Mucosa of stomach (tissue), 1 donor: ENCODE results near the gene OR51B2.
"Not testable (repeated sequence)": the region's sequence is repeated elsewhere in the genome, so short reads cannot be mapped to it uniquely, and the experiment has no call there.

ENCODE experiments used
- H3K27me3 ChIP-seq: one replicate; pipeline ENCODE4 v1.7.0; 2013; ENCODE audit warnings: mild to moderate bottlenecking, low read length; ENCODE audit not compliant: control insufficient read depth, insufficient read depth
- H3K36me3 ChIP-seq: one replicate; pipeline ENCODE4 v1.7.0; 2013; ENCODE audit warnings: low read length; ENCODE audit not compliant: control insufficient read depth, insufficient read depth
- H3K4me1 ChIP-seq: one replicate; pipeline ENCODE4 v1.7.0; 2013; ENCODE audit warnings: mild to moderate bottlenecking, low read length; ENCODE audit not compliant: control insufficient read depth, insufficient read depth
- H3K4me3 ChIP-seq: one replicate; pipeline ENCODE4 v1.7.0; 2013; ENCODE audit warnings: low read length
- H3K9ac ChIP-seq: one replicate; pipeline ENCODE4 v1.7.0; 2013; ENCODE audit warnings: mild to moderate bottlenecking, low read length, moderate library complexity
- H3K9me3 ChIP-seq: one replicate; pipeline ENCODE4 v1.7.0; 2013; ENCODE audit warnings: mild to moderate bottlenecking, low read length, moderate library complexity; ENCODE audit not compliant: control insufficient read depth
- donor health status: Pancreatic carcinoma.

OR51B2 gene

GRCh38 chr11:5348551-5349194, 24.6 kb upstream of the OR51B2 start:
- H3K9ac ChIP-seq = no peak overlapping the region
- no peak overlapping the region for H3K4me3 ChIP-seq
- H3K36me3 ChIP-seq = no peaks in the 10 kb centered on the region

DNA sequence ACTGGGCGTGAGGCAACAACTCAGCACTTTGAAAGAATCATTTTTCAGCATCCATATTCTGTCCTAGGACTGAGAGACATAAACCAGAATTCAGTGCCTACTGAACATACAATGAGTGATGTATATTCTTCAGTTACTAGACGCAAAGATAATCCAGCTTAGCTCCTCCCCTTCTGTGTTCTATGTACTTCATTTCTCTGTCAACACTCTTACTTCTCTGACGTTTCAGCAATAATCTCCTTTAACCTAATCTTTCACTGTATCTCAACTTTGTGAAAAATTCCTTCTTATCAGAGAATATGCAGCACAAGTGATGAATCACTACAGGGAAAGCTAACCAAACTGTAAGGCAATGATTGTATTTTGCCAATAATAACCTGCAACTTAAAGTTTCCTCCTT, 21.7 kb upstream of the OR51B2 start:
- Histone ChIP-seq H3K4me1 (no peaks in the 10 kb centered on the region), H3K9me3 (no peaks in the 10 kb centered on the region), H3K27me3 (no peaks in the 10 kb centered on the region), H3K4me3 (no peak overlapping the region), H3K9ac (no peak overlapping the region), H3K36me3 (no peaks in the 10 kb centered on the region)

More at GRCh38 chr11:5348551-5349194, 24.6 kb upstream of the OR51B2 start:
- no peaks in the 10 kb centered on the region for H3K27me3 ChIP-seq
- H3K4me1 ChIP-seq = no peaks in the 10 kb centered on the region
- H3K9me3 ChIP-seq = no peaks in the 10 kb centered on the region

- no peaks in the 10 kb centered on the region for H3K4me1 ChIP-seq
- no peaks in the 10 kb centered on the region for H3K9me3 ChIP-seq
- H3K27me3 ChIP-seq = no peaks in the 10 kb centered on the region
- H3K36me3 ChIP-seq = no peaks in the 10 kb centered on the region
- no peak within 1 kb of the TSS for H3K4me3 ChIP-seq
- H3K9ac ChIP-seq = no peak within 1 kb of the TSS
Measured at GRCh38 chr11:5343474-5344335, 19.6 kb upstream of the OR51B2 start, which contains the start of gene OR51B5. TSS of gene OR51B5 (minus strand) at chr11:5343524. CDS start at chr11:5343524, 0 bp downstream.

GRCh38 chr11:5339771-5340322, 15.8 kb upstream of the OR51B2 start:
- Histone ChIP-seq H3K9me3 (no peaks in the 10 kb centered on the region), H3K27me3 (no peaks in the 10 kb centered on the region)

DNA sequence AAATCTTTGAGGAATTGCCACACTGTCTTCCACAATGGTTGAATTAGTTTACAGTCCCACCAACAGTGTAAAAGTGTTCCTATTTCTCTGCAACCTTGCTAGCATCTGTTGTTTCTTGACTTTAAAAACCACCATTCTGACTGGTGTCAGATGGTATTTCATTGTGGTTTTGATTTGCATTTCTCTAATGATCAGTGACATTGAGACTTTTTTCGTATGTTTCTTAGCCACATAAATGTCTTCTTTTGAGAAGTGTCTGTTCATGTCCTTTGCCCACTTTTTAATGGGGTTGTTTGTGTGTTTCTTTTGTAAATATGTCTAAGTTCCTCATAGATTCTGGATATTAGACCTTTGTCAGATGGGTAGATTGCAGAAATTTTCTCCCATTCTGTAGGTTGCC, 13.2 kb upstream of the OR51B2 start:
- not testable (repeated sequence) for H3K4me3 ChIP-seq, H3K36me3 ChIP-seq, H3K27me3 ChIP-seq, H3K9ac ChIP-seq, H3K4me1 ChIP-seq, H3K9me3 ChIP-seq

More at GRCh38 chr11:5339771-5340322, 15.8 kb upstream of the OR51B2 start:
- Histone ChIP-seq H3K4me1 (no peaks in the 10 kb centered on the region), H3K9ac (no peak overlapping the region), H3K36me3 (no peaks in the 10 kb centered on the region), H3K4me3 (no peak overlapping the region)

DNA sequence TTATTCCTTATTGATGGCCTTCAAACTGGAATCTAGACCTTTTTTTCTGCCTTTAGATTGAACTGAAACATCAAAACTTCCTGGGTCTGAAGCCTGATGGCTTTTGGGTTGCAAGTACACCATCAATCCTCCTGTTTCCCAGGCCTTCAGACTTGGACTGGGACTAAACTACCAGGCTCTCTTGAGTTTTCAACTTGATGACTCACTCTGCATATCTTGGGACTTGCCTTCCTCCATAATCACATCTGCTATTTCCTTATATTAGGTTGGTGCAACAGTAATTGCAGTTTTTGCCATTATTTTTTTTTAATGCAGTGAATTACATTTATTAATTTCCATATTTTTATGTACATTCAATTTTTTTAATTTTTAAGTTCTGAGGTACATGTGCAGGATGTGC, 12.2 kb upstream of the OR51B2 start:
- H3K27me3 ChIP-seq = no peaks in the 10 kb centered on the region
- no peak overlapping the region for H3K9ac ChIP-seq

GRCh38 chr11:5335170-5335569, 11.1 kb upstream of the OR51B2 start:
- Histone ChIP-seq H3K9ac (no peak overlapping the region), H3K36me3 (no peaks in the 10 kb centered on the region), H3K4me1 (no peaks in the 10 kb centered on the region), H3K4me3 (no peak overlapping the region), H3K27me3 (no peaks in the 10 kb centered on the region), H3K9me3 (no peaks in the 10 kb centered on the region)

More for the DNA sequence above, 12.2 kb upstream of the OR51B2 start:
- Histone ChIP-seq H3K36me3 (no peaks in the 10 kb centered on the region), H3K4me1 (no peaks in the 10 kb centered on the region), H3K9me3 (no peaks in the 10 kb centered on the region), H3K4me3 (no peak overlapping the region)

- Histone ChIP-seq H3K4me1 (no peaks in the 10 kb centered on the region), H3K9me3 (no peaks in the 10 kb centered on the region), H3K4me3 (no peak overlapping the region), H3K9ac (no peak overlapping the region), H3K27me3 (no peaks in the 10 kb centered on the region), H3K36me3 (no peaks in the 10 kb centered on the region)
Measured at GRCh38 chr11:5317292-5317691, 6.8 kb downstream of the OR51B2 start.

DNA sequence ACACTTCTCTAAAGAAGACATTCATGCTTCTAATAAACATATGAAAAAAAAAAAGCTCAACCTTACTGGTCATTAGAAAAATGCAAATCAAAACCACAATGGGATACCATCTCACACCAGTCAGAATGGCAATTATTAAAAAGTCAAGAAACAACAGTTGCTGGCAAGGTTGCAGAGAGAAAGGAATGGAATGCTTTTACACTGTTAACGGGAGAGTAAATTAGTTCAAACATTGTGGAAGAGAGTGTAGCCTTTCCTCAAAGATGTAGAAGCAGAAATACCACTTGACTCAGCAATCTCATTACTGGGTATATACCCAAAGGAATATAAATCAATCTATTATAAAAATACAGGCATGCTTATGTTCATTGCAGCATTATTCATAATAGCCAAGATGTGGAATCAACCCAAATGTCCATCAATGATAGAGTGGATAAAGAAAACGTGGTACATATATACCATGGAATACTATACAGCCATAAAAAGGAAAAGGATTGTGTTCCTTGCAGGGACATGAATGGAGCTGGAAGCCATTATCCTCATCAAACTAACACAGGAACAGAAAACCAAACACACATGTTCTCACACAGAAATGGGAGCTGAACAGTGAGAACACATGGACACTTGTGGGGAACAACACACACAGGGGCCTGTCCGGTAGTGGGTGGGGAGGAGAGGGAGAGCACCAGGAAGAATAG, 10.6 kb downstream of the OR51B2 start:
- not testable (repeated sequence) for H3K36me3 ChIP-seq, H3K4me3 ChIP-seq, H3K9ac ChIP-seq, H3K27me3 ChIP-seq, H3K9me3 ChIP-seq, H3K4me1 ChIP-seq

- Histone ChIP-seq H3K27me3 (no peaks in the 10 kb centered on the region), H3K9me3 (no peaks in the 10 kb centered on the region), H3K9ac (no peak overlapping the region), H3K36me3 (no peaks in the 10 kb centered on the region), H3K4me3 (no peak overlapping the region), H3K4me1 (no peaks in the 10 kb centered on the region)
Measured at GRCh38 chr11:5310423-5310822, 13.7 kb downstream of the OR51B2 start.

DNA sequence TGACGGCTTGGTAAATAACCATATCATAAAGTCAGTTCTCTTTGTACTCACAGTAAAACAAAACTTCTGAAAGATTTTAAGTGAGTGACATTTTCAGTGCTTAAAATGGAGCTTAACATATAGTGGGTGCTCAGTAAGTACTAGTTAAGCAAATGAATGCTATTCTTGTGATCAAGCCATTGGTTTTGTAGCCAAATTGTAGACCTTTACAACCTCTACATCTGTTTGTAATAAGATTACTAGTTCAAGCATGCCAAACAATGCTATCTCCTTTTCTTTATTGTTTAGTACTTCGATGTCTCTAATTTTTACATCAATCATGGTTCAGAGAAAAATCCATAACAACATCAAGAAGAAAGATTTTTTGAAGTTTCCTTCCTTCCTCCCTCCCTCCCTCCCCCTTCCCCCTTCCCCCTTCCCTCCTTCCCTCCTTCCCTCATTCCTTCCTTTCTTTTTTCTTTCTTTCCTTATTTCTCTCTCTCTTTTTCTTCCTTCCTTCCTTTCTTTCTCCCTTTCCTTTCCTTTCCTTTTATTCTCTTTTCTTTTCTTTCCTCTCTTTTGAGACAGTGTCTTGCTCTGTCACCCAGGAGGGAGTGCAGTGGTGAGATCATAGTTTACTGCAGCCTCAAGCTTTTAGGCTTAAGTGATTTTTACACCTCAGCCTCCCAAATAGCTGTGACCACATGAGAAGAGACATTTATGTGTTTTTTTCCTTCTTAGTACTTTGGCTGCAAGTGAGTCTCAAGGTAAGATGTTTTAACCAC, 16.7 kb downstream of the OR51B2 start:
- H3K9me3 ChIP-seq = no peaks in the 10 kb centered on the region
- H3K27me3 ChIP-seq = no peaks in the 10 kb centered on the region
- H3K4me3 ChIP-seq = no peak overlapping the region
- H3K9ac ChIP-seq = no peak overlapping the region
- H3K36me3 ChIP-seq = no peaks in the 10 kb centered on the region
- H3K4me1 ChIP-seq = no peaks in the 10 kb centered on the region
